SIG-M5 treated with dmso at 0.1 percent for 504 hours (cell line): ENCODE results near the gene EIF6.
"Not testable (repeated sequence)": the region's sequence is repeated elsewhere in the genome, so short reads cannot be mapped to it uniquely, and the experiment has no call there.

Experiments used
- DNase-seq: peaks from one replicate; lab custom pipeline; 2025; ENCODE audit not compliant: unreplicated experiment; lab: John Stamatoyannopoulos, UW

Gene EIF6

GRCh38 chr20:35284267-35284991 lies at the start of gene EIF6:
EIF6 (minus strand) TSS chr20:35284772; CDS start chr20:35284487, 285 bp downstream.
- peak; percentile 80 for DNase-seq

DNA sequence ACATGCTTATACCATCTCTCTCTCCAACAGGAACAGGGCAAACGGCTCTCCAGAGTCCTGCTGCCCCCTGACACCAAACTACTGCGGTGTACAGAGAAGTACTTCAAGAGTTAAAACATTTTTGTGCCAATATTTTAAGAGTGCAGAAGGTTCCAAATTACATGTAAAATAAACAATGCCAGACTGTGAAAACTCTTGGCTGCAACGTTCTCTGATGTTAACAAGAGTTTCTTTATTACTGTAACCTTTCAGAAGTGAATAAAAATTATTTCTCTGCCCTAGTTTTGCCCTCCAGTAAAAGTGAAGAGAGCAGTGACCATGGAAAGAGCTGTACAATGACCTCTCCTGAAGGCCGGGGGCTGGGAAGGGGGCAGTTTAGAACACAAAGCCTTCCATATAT lies 49.0 kb upstream of the EIF6 start:
- no peak for DNase-seq

GRCh38 chr20:35332540-35333200 lies 48.1 kb upstream of the EIF6 start:
- DNase-seq: no peak

DNA sequence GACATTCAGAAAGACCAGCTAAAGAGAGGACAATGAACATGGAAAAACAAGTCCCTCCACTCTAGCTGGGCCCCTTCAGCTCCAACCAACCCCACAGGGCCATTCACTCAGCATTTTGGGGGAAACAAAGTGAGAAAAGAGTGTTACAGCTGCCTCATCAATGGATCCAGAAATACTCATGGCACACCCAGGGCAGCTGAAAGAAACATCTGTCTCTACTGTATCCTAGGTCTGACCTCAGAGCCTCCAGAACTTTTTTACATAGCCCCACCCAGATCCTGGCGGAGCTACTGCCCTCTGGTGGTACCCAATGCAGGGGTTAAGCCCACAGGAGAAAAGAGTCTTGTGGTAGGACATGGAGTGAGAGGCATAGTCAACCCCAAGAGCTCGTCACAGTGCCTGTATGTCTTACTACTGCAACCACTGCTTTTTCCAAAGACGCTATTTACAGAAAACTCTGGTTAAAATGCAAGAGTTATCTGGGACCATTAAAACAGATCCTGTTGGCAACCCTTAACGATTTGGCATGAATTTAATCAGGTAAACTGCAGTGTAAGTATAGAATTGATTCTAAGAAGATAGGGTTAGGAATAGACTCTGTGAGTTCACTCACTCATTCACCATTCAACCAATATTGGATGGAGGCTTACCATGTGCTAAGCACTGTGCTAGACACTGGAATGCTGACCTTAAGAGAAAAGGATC lies 45.0 kb upstream of the EIF6 start:
- peak; percentile 59 for DNase-seq

GRCh38 chr20:35328689-35329088 lies 44.1 kb upstream of the EIF6 start:
- DNase-seq: no peak

GRCh38 chr20:35328095-35328685 lies 43.6 kb upstream of the EIF6 start:
- no peak for DNase-seq

DNA sequence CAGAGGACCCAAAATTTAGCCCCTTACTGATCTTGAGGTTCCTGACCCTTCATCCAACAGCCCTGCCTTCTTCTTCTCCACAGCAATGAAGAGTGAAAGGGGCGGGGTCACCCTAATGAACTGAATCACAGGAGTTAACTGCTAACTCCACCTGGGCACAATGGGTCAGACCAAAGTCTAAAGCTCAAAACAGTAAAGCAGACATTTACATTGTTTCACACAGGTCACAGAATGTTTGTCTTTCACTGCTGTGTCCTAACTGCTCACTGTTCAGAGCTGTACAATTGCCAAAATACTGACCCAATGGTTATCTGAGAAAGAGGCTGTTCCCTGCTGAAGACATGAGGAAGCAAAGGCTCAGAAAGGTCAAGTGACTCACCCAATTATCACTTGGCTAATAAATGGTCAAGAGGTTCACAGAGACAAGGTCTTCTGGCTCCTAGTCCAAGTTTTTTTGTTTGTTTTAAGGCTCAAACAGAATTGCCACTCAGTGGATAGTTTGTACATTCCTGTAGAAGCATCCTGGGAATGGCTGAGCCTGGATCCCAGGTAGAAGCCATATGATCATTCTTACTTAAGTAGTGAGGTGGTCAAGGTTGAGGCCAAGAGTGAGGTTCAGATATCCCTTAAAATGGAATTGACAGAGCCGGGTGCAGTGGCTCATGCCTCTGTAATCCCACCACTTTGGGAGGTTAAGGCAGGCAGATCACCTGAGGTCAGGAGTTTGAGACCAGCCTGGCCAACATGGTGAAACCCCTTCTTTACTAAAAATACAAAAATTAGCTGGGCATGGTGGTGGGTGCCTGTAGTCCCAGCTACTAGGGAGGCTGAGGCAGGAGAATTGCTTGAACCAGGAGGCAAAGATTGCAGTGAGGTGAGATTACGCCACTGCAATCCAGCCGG lies 42.8 kb upstream of the EIF6 start:
- DNase-seq: no peak

DNA sequence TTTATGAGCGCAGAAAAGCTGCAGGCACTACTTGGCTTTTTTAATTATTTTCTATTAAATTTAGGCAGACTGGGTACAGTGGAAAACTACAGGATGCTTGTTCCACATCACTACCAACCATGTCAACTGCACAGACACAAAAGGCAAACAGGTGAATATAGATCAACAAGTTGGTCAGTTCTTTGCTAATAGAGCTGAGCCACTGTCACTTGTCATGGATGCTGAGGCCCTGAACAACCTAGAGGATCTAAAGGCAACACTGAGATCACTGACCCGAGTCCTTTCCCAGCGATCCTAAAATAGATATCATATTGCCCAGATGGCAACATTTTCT lies 42.1 kb upstream of the EIF6 start:
- DNase-seq: no peak

GRCh38 chr20:35326021-35326739 lies 41.6 kb upstream of the EIF6 start:
- peak; percentile 72 for DNase-seq

DNA sequence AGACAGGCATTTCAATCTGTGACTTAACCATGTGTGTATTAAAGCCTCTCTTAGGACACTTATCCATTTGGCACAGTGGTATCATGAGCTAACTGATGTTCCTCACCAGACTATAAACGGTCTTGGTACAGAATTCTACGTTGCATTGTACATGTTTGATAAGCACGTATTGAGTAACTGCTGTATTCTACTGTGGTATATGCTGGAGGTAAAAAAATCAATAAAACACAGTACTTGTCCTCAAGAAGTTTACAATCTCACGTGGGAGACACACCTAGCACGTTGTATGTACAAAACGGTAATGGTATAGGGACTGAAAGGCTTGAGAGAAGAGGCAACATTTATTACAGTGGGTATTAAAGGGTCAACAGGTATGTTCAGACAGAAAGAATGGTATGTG lies 40.8 kb upstream of the EIF6 start:
- DNase-seq: no peak

GRCh38 chr20:35320396-35321126 lies 36.0 kb upstream of the EIF6 start:
- DNase-seq: no peak

- no peak for DNase-seq
These were observed 35.3 kb upstream of the EIF6 start for GRCh38 chr20:35319871-35320197.

- no peak for DNase-seq
These were observed 34.8 kb upstream of the EIF6 start for GRCh38 chr20:35319192-35319870.

GRCh38 chr20:35318502-35319157 lies 34.1 kb upstream of the EIF6 start:
- peak; percentile 29 for DNase-seq

GRCh38 chr20:35317416-35318210 lies 33.0 kb upstream of the EIF6 start:
- DNase-seq: no peak

- DNase-seq: no peak
These were observed 31.5 kb upstream of the EIF6 start for GRCh38 chr20:35316086-35316485.

GRCh38 chr20:35315632-35316020 lies 31.1 kb upstream of the EIF6 start:
- DNase-seq: not testable (repeated sequence)
